HG03575 (cell line): ENCODE measurements around the gene CRADD.

Source experiments
- ATAC-seq: cut with Tn5 transposase; IDR thresholded peaks from one replicate; pipeline ENCODE4 v1.9.1; 2021; ENCODE audit not compliant: unreplicated experiment, insufficient number of reproducible peaks, low FRiP score; ENCODE audit errors: extremely low read depth

CRADD gene

DNA sequence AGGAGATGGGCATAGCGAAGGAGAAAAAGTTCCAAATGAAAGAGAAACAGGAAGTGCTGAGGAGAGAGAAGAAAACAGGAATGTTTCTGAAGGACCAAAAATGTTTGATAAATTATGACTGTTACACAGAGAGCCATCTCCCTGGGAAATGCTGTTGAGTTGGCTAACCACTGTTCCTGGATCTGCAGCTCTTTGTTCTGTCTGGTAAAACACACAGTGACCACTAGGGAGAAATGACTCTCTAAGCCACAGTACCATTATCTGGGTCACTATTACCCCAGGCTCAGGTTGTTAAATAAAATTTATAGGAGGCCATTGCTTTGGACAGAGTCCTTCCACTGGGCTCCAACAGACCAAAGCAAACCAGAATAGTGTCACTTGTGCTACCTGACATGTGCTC is 219.3 kb downstream of the CRADD start:
- ATAC-seq = no peak

DNA sequence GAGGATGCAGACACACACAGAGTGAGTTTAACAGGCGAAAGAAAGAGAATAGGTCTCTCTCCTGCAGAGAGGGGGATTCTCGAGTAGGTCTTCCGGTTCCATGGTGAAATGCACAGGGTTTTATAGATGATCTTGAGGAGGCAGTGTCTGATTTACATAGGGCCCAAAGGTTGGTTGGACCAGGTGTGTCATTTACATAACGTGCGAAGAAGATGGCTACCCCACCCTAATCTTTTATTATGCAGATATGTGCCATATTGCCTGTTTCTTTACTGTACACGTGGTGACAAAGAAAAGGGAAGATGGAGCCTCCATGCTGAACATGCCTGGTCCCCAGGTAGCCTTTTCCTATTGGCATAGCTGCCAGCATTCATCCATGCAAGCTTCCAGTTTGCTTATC is 219.8 kb downstream of the CRADD start:
- no peak for ATAC-seq

DNA sequence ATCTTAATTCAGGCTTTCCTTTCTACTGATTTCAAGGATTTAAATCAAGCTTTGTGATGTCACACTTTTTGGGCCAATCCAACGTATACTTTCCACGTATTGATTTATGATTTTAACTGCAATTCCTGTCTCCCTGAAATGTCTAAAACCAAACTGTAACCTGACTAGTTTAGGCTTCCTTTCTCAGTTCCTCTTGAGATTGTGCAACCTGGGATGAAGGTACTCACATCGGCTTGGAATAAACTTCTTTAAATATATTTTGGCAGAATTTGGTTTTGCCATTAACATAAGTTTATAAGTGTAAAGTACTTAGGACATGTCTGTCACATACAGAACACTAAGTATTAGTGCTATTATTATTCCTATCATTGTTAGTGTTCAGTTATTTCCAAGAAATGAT is 224.6 kb downstream of the CRADD start:
- no peak for ATAC-seq

DNA sequence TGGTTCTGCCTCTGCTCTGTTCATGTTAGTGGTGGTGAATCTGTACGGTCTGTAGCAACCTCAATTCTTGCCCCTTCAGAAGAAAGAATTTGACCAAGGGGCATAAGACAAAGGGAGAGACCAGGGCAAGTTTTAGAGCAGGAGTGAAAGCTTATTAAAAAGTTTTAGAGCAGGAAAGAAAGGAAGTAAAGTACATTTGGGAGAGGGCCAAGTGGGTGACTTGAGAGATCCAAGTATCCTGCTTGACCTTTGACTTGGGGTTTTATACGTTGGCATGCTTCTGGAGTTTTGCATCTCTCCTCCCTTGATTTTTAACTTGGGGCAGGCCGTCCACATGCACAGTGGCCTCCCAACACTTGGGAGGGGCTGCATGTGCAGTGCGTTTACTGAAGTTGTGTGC is 225.0 kb downstream of the CRADD start:
- ATAC-seq = no peak

DNA sequence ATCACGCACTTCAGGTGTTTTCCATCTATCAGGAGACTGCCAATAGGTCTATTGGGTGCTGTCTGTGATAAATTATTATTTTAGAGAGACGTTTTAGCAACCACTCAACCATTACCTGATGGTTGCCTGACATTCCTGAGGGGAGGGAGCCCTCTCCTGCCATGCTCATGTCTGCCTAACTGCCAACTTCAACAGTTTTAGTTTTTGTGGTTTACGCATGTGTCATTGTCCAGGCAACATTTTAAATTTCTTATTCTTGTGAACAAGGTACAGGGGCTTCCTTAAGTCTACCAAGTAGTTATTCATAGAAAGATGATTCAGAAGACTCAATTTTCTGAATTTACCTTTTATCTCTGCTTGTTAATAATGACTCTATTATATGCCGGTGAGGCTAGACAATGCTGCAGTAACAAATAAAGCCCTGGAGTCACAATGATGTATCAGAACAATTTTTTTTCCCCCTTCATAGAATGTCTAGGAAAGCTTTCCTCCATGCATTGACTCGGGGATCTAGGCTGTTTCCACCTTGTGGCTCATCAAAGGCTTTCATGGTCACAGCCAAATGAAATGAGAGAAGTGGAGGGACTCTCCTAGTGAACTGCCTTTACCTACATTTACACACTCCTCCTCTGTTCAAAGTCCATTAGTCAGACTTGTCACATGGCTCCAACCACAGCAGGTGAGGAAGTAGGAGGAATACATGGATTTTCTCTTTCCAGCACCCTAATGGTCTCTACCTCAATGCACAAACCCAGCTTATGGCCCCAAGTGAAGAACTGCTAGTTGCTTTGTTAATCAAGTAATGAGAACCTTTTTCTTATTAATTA is 225.8 kb downstream of the CRADD start:
- ATAC-seq = no peak

DNA sequence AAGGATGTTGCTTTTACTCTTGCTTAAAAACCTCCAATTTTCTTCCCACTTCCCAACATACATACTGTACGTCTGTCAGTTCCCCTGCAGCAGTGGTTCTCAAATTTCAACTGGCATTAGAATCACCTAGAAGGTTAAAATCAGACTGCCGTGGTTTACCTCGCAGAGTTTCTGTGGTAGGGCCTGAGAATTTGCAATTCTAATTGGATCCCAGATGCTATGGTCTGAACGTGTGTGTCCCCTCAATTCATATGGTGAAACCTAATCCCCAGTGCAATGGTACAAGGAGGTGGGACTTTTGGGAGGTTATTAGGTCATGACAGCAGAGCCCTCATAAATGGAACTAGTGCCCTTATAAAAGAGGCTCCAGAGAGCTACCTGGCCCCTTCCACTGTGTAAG is 226.9 kb downstream of the CRADD start:
- ATAC-seq = no peak

DNA sequence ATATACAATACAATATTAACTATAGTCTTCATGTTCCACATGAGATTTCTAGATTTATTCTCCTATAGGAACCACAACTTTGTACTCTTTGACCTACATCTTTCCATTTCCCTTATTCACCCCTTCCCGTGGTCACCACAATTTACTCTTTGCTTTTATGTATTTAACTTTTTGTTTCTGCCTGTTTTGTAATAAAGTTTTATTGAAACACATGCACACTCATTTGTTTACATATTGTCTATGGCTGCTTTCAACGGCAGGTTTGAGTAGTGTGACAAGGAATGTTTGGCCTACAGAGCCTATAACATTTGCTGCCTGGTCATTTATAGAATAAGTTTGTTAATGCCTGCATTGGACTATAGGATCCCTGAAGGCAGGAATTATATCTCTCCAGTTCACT is 231.1 kb downstream of the CRADD start:
- no peak for ATAC-seq

DNA sequence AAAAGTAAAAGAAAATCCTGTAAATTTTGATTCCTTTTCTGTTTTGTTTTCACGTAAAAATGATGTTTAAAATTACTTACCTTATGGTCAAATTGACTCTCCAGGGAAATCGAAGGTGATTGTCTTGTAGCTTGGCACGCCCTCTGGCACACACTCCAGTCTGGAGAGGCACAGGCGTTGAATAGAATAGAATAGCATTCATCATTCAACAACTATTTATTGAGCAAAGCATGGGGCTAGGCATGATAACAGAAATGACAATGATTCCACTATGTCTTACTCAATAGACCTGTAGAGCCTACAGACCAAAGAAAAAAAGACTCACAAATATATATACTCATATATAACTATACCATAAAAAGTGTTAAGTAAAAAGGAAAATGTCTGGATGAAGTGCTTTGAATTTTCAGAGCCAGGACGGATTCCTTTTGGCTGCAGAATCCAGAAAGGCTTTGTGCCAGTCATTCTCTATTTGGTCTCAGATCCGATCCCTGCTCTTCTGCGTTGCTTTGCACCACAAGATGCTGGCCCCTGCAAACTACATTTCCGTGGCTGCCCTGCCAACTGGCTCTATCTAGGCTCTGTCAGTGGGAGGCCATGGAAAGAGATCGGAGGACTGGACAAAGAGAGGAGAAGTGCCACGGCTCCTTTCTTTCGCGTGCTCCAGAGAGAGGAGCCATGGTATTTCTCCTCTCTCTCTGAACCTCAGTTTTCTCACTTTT is 231.8 kb downstream of the CRADD start:
- no peak for ATAC-seq

DNA sequence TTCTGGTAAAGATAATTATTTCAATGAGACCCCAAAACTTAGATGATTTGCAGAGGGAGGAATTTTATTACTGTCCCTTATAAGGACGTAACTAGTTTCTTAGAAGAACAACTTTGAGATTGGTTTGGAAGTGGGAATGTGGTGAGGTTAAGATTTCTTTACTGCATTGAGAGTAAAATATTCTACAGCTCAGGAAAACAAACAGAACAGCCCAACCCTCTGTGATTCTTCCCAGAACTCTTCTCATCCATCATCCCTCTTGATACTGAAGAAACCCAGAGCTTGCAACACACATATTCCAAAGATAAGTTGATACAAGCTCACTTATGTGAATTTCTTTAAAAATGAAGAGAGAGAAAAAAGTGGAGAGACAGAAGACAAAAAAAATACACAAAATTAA is 234.2 kb downstream of the CRADD start:
- no peak for ATAC-seq

DNA sequence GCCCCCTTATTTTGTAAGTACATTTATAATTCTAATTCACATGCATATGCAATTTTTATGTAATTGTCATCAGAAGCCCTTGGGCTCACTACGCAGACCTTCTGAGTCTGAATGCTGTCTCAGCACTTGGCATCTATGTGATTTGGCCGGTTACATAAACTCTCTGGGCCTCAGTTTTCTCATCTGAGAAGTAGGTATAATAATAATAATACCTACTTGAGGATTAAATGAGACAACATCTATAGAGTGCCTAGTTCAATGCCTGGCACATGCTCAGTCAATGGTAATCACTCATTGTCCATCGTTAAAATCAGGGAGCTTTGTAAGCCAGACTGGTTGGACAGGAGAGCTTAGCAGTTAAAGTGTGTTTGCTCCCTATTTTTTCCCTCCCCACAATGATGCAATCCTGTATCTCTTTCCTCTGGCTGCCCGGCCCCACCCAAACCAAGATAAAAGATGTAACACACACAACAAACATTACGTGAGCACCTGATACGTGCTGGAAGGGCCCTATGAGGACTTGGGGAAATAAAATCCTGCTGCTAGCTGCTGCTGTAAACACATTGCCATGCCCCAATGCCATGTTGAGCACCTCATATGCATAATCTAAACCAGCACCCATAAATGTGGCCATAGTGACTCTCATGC is 235.0 kb downstream of the CRADD start:
- no peak for ATAC-seq

DNA sequence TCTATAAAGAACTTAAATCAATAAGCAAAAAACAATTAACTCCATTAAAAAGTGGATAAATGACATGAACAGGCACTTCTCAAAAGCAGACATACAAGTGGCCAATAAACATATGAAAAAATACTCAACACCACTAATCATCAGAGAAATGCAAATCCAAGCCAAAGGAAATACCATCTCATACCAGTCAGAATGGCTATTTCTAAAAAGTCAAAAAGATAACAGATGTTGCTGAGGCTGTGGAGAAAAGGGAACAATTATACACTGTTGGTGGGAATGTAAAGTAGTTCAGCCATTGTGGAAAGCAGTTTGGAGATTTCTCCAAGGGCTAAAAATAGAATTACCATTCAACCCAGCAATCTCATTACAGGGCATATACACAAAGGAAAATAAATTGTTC is 236.7 kb downstream of the CRADD start:
- ATAC-seq = no peak

DNA sequence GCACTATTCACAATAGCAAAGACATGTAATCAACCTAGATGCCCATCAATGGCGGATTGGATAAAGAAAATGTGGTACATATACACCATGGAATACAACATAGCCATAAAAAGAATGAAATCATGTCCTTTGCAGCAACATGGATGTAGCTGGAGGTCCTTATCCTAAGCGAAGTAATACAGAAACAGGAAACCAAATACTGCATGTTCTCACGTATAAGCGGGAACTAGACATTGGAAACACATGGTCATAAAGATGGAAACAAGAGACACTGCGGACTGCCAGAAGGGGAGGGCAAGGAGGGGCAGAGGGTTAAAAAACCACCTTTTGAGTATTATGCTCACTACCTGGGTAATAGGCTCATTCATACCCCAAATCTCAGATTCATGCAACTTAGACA is 237.1 kb downstream of the CRADD start:
- ATAC-seq = no peak

DNA sequence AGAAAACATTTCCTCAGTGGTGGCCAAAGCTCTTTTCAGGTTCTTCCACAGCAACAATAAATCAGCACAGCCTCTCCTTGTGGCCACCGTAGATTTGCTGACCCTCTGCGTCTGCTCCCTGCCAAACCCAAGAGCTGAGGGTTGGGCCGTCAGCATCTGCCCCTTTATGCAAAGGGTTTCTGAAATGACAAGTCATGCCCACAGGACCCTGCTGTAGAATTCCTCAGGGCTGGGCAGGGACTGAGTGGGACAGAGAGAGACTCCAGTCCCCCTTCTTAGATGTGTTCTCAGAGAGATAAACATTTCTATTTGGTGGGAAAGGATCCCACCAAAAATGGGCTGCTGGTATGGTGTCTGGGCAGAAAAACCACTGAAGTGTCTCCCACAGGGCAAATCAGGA is 238.2 kb downstream of the CRADD start:
- no peak for ATAC-seq

DNA sequence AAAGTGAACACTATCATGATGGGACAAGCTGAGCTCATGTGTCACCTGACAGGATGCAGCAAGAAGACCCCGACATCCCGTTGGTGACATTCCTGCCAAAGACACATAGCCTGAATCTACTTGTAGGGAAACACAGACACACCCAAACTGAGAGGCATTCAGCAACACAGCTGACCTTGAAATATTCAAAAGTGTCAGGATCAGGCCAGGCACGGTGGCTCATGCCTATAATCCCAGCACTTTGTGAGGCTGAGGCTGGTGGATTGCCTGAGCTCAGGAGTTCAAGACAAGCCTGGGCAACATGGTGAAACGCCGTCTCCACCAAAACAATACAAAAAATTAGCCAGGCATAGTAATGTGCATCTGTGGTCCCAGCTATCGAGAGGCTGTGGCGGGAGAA is 239.2 kb downstream of the CRADD start:
- no peak for ATAC-seq

DNA sequence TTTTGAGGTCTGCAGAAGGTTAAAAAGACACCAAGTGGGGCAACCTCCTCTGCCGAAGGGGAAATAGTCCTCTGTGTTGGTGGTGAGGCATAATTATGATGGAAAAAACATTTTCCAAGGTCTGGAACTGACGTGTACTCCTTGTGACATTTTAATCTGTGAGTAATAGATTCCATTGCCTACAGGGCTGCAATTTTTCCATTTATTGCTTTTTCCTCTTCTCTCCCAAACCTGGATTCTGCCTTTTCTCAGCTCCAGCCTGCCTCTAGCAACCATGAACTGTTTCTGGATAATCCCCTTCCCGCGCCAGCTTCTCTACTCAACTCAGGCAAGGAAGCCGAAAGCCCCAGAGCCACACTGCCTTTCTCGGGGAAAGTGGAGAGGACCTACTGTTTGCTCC is 241.1 kb downstream of the CRADD start:
- ATAC-seq = no peak

DNA sequence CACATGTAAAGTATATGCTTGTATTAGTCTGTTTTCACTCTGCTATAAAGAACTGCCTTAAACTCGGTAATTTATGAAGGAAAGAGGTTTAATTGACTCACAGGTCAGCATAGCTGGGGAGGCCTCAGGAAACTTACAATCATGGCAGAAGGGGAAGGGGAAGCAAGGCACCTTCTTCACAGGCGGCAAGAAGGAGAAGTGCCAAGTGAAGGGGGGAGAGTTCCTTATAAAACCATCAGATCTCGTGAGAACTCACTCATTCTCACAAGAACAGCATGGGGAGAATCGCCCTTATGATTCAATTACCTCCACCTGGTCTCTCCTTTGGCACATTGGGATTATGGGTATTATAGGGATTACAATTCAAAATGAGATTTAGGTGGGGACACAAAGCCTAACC is 241.7 kb downstream of the CRADD start:
- ATAC-seq = no peak

DNA sequence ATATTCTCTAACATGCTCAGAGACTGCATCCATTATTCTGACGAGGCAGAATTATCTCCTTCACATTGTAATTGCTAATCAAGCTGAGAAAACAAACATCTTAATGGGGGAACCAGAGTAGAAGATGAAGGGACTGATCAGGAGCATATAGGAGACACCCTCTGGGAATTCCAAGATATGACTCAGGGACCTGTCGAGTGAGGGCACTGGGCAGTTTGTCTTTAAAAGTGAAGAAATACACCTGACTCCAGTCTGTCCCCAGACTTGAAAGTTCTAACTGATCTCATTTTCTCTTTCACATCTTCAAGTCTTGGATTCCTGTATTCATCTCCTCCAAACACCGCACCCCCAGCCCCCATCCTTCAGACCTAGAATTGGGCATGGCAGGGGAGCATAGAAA is 244.3 kb downstream of the CRADD start:
- no peak for ATAC-seq

DNA sequence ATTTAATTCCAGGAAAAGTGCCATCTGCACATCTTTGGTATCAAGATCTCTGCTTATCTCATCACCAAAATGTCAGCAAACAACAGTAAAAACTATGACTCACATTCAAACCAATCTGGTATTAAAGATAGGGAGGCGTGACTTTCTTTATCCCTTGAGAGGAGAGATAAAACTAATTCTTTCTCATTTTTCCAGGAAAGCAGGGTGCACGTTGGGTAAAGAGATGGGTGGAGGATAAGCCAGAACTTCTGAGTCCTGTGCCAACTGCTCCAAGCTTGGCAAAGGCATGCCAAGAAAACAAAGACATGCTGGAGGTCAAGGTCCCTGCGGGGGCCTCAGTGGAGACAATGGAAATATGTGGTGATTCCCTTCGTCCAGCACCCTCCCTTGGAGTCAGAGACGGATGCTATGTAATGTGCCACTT is 245.4 kb downstream of the CRADD start:
- ATAC-seq = no peak

DNA sequence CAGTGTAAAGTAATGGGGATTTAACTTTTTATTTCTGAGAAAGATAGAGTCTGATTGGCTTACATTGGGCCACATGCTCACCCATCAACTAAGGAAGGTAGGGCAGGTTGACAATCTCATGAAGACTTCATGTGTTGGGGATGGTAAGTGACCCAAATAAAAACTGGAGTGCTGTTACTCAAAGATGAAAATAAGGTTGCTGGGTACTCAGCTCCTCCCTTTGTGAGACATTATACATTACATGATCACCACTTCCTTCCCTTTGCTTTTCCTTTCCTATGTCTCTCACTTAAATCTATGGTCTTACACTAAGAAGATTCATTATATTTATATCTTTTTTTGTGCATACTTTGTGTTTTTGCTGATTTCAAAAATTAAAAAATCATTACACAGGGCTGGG is 247.2 kb downstream of the CRADD start:
- no peak for ATAC-seq

DNA sequence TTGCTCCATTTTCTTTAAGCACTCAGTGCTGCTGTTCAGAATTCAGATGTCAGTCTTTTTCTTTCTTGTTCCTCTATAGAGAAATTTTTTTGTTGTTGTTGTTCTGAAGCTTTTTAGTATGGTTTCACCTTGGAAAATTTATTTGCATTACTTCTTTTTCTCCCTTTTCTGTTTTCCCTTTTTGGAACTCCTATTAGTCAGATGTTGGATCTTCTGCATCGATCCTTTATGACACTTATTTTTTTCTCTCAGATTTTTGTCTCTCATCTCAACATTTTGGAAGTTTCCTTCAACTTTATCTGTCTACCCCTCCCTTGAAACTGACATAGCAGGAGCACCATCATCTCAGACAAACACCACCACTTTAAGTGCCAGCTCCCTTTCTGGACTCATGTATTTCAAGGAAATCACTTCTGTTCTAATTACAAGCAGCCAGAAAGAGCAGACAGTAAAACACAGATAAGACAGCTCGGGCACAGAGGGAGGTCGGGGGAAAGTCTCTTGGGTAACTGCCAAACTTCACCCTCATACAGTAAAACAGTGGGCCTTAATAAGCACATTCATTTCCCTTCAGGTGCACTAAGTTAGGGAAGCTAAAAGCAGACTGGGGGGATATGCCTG is 248.5 kb downstream of the CRADD start:
- ATAC-seq = no peak
